H9 (cell line): ENCODE data around the gene PCYT1A. TPM values are rescaled to one million over a fixed set of nuclear protein-coding genes. Genes with fewer than 3 reads are reported as not detected.

Experiments
- DNase-seq: peaks from one replicate; pipeline ENCODE4 v3.0.0-alpha.2; 2017
- H2AFZ ChIP-seq: one replicate; pipeline ENCODE4 v1.6.1; 2013; ENCODE audit warnings: mild to moderate bottlenecking, low read length, control low read depth, moderate library complexity
- H2AK5ac ChIP-seq: 2 replicates; pipeline ENCODE4 v1.6.1; 2013; ENCODE audit warnings: low read length, control low read depth, mixed read lengths; ENCODE audit not compliant: insufficient read length
- H2BK120ac ChIP-seq: one replicate; pipeline ENCODE4 v1.6.1; 2013; ENCODE audit warnings: low read depth, mild to moderate bottlenecking, low read length, control low read depth, inconsistent platforms; ENCODE audit not compliant: poor library complexity, severe bottlenecking
- H2BK12ac ChIP-seq: 2 replicates; pipeline ENCODE4 v1.6.1; 2013; ENCODE audit warnings: low read length, control low read depth, mixed read lengths, low read depth; ENCODE audit not compliant: insufficient read length
- H2BK15ac ChIP-seq: 2 replicates; pipeline ENCODE4 v1.6.1; 2013; ENCODE audit warnings: low read depth, low read length, control low read depth
- H2BK20ac ChIP-seq: one replicate; pipeline ENCODE4 v1.6.1; 2013; ENCODE audit warnings: low read depth, mild to moderate bottlenecking, low read length, control low read depth, inconsistent platforms; ENCODE audit not compliant: poor library complexity, severe bottlenecking
- H2BK5ac ChIP-seq: 2 replicates; pipeline ENCODE4 v1.6.1; 2013; ENCODE audit warnings: low read length, control low read depth, mixed read lengths; ENCODE audit not compliant: insufficient read length
- H3K14ac ChIP-seq: 2 replicates; pipeline ENCODE4 v1.6.1; 2013; ENCODE audit warnings: low read length, control low read depth; ENCODE audit not compliant: insufficient read depth
- H3K18ac ChIP-seq: 2 replicates; pipeline ENCODE4 v1.6.1; 2013; ENCODE audit warnings: low read depth, mild to moderate bottlenecking, mixed read lengths, low read length, control low read depth; ENCODE audit not compliant: insufficient read length
- H3K23ac ChIP-seq: 2 replicates; pipeline ENCODE4 v1.6.1; 2013; ENCODE audit warnings: low read length, control low read depth, mixed read lengths, low read depth; ENCODE audit not compliant: insufficient read length
- H3K23me2 ChIP-seq: 2 replicates; pipeline ENCODE4 v1.6.1; 2013; ENCODE audit warnings: low read depth, mild to moderate bottlenecking, mixed read lengths, low read length, control low read depth; ENCODE audit not compliant: insufficient read length, poor library complexity, severe bottlenecking
- H3K27ac ChIP-seq: 2 replicates; pipeline ENCODE4 v1.5.1; 2013; ENCODE audit warnings: low read length, control low read depth, mixed read lengths, low read depth; ENCODE audit not compliant: insufficient read length
- H3K27me3 ChIP-seq: 2 replicates; pipeline ENCODE4 v1.6.1; 2013; ENCODE audit warnings: low read length, control low read depth, inconsistent platforms; ENCODE audit not compliant: insufficient read depth
- H3K4ac ChIP-seq: 2 replicates; pipeline ENCODE4 v1.6.1; 2013; ENCODE audit warnings: low read depth, mild to moderate bottlenecking, control low read depth, inconsistent platforms, low read length, moderate library complexity
- H3K4me1 ChIP-seq: 2 replicates; pipeline ENCODE4 v1.6.1; 2013; ENCODE audit warnings: low read length, control low read depth, inconsistent platforms; ENCODE audit not compliant: insufficient read depth
- H3K4me2 ChIP-seq: 2 replicates; pipeline ENCODE4 v1.6.1; 2013; ENCODE audit warnings: low read length, control low read depth, mixed read lengths; ENCODE audit not compliant: insufficient read length, insufficient read depth
- H3K56ac ChIP-seq: 2 replicates; pipeline ENCODE4 v1.6.1; 2013; ENCODE audit warnings: low read depth, mild to moderate bottlenecking, mixed read lengths, low read length, control low read depth; ENCODE audit not compliant: insufficient read length
- H3K79me1 ChIP-seq: 2 replicates; pipeline ENCODE4 v1.6.1; 2013; ENCODE audit warnings: low read depth, mild to moderate bottlenecking, moderate library complexity, low read length, control low read depth, inconsistent platforms; ENCODE audit not compliant: insufficient read depth, poor library complexity, severe bottlenecking
- H3K79me2 ChIP-seq: 2 replicates; pipeline ENCODE4 v1.6.1; 2013; ENCODE audit warnings: low read length, control low read depth, inconsistent platforms; ENCODE audit not compliant: insufficient read depth
- H3K9ac ChIP-seq: 2 replicates; pipeline ENCODE4 v1.6.1; 2013; ENCODE audit warnings: low read length, control low read depth, mixed read lengths; ENCODE audit not compliant: insufficient read length; ENCODE audit errors: extremely low read depth
- H3K9me3 ChIP-seq: one replicate; pipeline ENCODE4 v1.6.1; 2013; ENCODE audit warnings: low read depth, low read length, inconsistent platforms; ENCODE audit not compliant: control insufficient read depth
- H3T11ph ChIP-seq: one replicate; pipeline ENCODE4 v1.6.1; 2013; ENCODE audit warnings: mild to moderate bottlenecking, low read length, control low read depth, inconsistent platforms
- H4K20me1 ChIP-seq: one replicate; pipeline ENCODE4 v1.6.1; 2013; ENCODE audit not compliant: control insufficient read depth, insufficient read length, insufficient read depth
- H4K5ac ChIP-seq: 2 replicates; pipeline ENCODE4 v1.6.1; 2013; ENCODE audit warnings: low read depth, mild to moderate bottlenecking, mixed read lengths, low read length, control low read depth; ENCODE audit not compliant: insufficient read length
- H4K8ac ChIP-seq: replicated peaks from 2 replicates; pipeline ENCODE4 v1.6.1; 2013; ENCODE audit warnings: low read length, control low read depth, mixed read lengths, low read depth; ENCODE audit not compliant: insufficient read length
- H4K91ac ChIP-seq: 2 replicates; pipeline ENCODE4 v1.6.1; 2013; ENCODE audit warnings: low read depth, mild to moderate bottlenecking, moderate library complexity, mixed read lengths, low read length, control low read depth; ENCODE audit not compliant: insufficient read length
- H3K27ac Mint-ChIP-seq, 3 experiments: 2 replicates in 2 of 3; 3 replicates in 1 of 3; pipeline ENCODE4 v1.8.0; 2020 to 2021; ENCODE audit warnings: mixed read lengths in 3 of 3, mild to moderate bottlenecking in 1 of 3, moderate library complexity in 1 of 3
- H3K27me3 Mint-ChIP-seq: 2 replicates; pipeline ENCODE4 v1.8.0; 2021; ENCODE audit warnings: low read depth, mild to moderate bottlenecking, moderate library complexity, mixed read lengths
- H3K36me3 Mint-ChIP-seq, 3 experiments: 2 replicates in 2 of 3; 3 replicates in 1 of 3; pipeline ENCODE4 v1.8.0; 2020 to 2021; ENCODE audit warnings: low read depth in 3 of 3, mixed read lengths in 3 of 3; ENCODE audit not compliant: insufficient read depth in 1 of 3
- H3K4me1 Mint-ChIP-seq, 2 experiments: 2 replicates each; pipeline ENCODE4 v1.8.0; 2020; ENCODE audit warnings: mixed read lengths in 2 of 2
- H3K4me3 Mint-ChIP-seq, 2 experiments: 2 replicates in 1 of 2; 3 replicates in 1 of 2; pipeline ENCODE4 v1.8.0; 2020 to 2021; ENCODE audit warnings: mild to moderate bottlenecking in 2 of 2, mixed read lengths in 2 of 2, moderate library complexity in 1 of 2
- H3K9me3 Mint-ChIP-seq, 2 experiments: 2 replicates in 1 of 2; 3 replicates in 1 of 2; pipeline ENCODE4 v1.8.0; 2020; ENCODE audit warnings: mild to moderate bottlenecking in 2 of 2, mixed read lengths in 2 of 2, moderate library complexity in 1 of 2
- CTCF ChIP-seq: fragments of 200-600 bp; sonication (generic); conservative IDR thresholded peaks from 3 replicates; pipeline ENCODE4 v1.8.0; 2021; ENCODE audit warnings: antibody characterized with exemption, mild to moderate bottlenecking
- WGBS: extraction: QIAGEN DNeasy Blood & Tissue Kit; methylation state at CpG from one replicate; pipeline ENCODE4 v1.1.7; 2013; ENCODE audit warnings: missing lambda C conversion rate, low lambda C conversion rate, mixed read lengths; ENCODE audit not compliant: insufficient read length; ENCODE audit errors: extremely low coverage; 5-methylcytosine and 5-hydroxymethylcytosine counted together
- total RNA-seq: library from RNA; stranded (reverse); gene quantifications from 2 replicates; pipeline ENCODE4 v1.2.1, GENCODE V29; 2021

PCYT1A gene
- total RNA-seq, 1 experiment from 2014 or later: 31.6 TPM

DNA sequence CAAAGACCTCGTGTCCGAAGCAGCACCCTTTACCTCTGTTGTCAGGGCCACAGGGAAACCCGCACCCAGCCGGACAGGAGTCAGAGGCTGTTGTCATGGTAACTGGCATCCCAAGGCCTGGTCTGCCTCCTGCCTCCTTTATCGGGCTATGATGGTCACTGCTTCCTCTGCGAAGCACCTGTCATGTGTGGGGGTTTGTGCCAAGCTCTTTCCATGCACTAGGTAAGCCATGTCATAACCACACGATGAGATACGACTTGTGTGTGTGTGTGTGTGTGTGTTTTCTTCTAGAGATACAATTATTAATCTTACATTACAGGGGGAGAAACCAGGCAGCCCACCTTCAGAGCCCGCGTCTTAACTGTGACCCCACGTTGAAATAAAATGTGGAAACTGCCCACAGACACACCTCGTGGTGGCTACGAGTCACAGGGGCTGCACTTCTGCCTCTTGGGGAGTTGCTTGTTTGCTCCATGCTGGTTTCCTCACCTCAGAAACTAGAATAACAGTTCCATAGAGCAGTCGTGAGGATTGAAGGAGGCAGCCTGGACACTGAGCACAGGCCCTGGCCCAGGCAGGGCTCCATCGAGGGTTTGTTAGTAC, 94.3 kb downstream of the PCYT1A start:
- Histone ChIP-seq H4K8ac (no peak overlapping the region), H2BK20ac (no peak overlapping the region), H3K4ac (no peak overlapping the region), H3K9ac (no peak overlapping the region), H2BK15ac (no peak overlapping the region), H4K91ac (no peak overlapping the region), H3K9me3 (no peaks in the 10 kb centered on the region), H3K14ac (no peak overlapping the region), H2BK5ac (no peak overlapping the region), H3K23ac (no peak overlapping the region), H2BK12ac (no peak overlapping the region), H2AFZ (no peak overlapping the region), H3K79me2 (no peaks in the 10 kb centered on the region), H3K4me2 (no peak overlapping the region), H3K27me3 (no peaks in the 10 kb centered on the region), H3K18ac (no peak overlapping the region), H4K20me1 (no peaks in the 10 kb centered on the region), H3T11ph (no peak overlapping the region), H2BK120ac (no peak overlapping the region), H3K27ac (no peak overlapping the region), H3K79me1 (no peaks in the 10 kb centered on the region), H3K4me1 (no peaks in the 10 kb centered on the region), H3K56ac (no peak overlapping the region), H3K23me2 (no peaks in the 10 kb centered on the region), H4K5ac (no peak overlapping the region), H2AK5ac (no peak overlapping the region)
- Mint-ChIP-seq H3K9me3 (no peaks in the 10 kb centered on the region), H3K27me3 (no peaks in the 10 kb centered on the region), H3K36me3 (no peaks in the 10 kb centered on the region), H3K4me3 (no peak overlapping the region), H3K27ac (no peak overlapping the region; a peak in 1 of 7 replicates), H3K4me1 (peaks cover 5 to 14% of the 10 kb centered on the region in 2 experiments; a peak in 3 of 4 replicates)
- TF ChIP-seq CTCF: no peak
- DNase-seq: no peak
- WGBS: no CpG with 5 or more reads among the region's 15 CpGs
